ENCODE results near the gene ZW10. TPM values are rescaled to one million over a fixed set of nuclear protein-coding genes. Genes with fewer than 3 reads are reported as not detected.

Gene ZW10
- total RNA-seq, 2 experiments from 2014 or later, result 2.0 to 2.2 TPM

- Histone ChIP-seq H3K4me1 (ENCODE audit: insufficient read depth, low read length) (no peaks in the 10 kb centered on the region), H3K9me3 (ENCODE audit: control insufficient read depth in 1 of 2, insufficient read depth in 1 of 2, low read length in 2 of 2) (no peaks in the 10 kb centered on the region), H3K36me3 (ENCODE audit: insufficient read depth, low read length) (no peaks in the 10 kb centered on the region), H3K27ac (ENCODE audit: low read depth in 1 of 2, low read length in 2 of 2) (no peak overlapping the region), H3K27me3 (ENCODE audit: control insufficient read depth in 1 of 2, insufficient read depth in 2 of 2, low read length in 2 of 2) (no peaks in the 10 kb centered on the region), H3K4me3 (ENCODE audit: low read length) (no peak overlapping the region)
- Mint-ChIP-seq H3K36me3 (ENCODE audit: low read depth) (no peaks in the 10 kb centered on the region), H3K27me3 (no peaks in the 10 kb centered on the region), H3K4me1 (ENCODE audit: low read depth) (no peaks in the 10 kb centered on the region), H3K4me3 (no peak overlapping the region), H3K27ac (no peak overlapping the region), H3K9me3 (no peaks in the 10 kb centered on the region)
- ATAC-seq (ENCODE audit: poor library complexity), result no peak
- CTCF ChIA-PET, result no interaction called here
- DNase-seq, result no peak
- POLR2A ChIA-PET, result no interaction called here
- intact Hi-C loops (cut with DNase I, micrococcal nuclease), result no loop called here
- TF ChIP-seq, protein P1, sequence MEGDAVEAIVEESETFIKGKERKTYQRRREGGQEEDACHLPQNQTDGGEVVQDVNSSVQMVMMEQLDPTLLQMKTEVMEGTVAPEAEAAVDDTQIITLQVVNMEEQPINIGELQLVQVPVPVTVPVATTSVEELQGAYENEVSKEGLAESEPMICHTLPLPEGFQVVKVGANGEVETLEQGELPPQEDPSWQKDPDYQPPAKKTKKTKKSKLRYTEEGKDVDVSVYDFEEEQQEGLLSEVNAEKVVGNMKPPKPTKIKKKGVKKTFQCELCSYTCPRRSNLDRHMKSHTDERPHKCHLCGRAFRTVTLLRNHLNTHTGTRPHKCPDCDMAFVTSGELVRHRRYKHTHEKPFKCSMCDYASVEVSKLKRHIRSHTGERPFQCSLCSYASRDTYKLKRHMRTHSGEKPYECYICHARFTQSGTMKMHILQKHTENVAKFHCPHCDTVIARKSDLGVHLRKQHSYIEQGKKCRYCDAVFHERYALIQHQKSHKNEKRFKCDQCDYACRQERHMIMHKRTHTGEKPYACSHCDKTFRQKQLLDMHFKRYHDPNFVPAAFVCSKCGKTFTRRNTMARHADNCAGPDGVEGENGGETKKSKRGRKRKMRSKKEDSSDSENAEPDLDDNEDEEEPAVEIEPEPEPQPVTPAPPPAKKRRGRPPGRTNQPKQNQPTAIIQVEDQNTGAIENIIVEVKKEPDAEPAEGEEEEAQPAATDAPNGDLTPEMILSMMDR (IDR thresholded peaks at IDR 0.05), result no peak
Measured at GRCh38 chr11:113697111-113697510, 76.4 kb downstream of the ZW10 start.

- POLR2A ChIA-PET, result no interaction called here
- H3K27ac Mint-ChIP-seq, result no peak overlapping the region
- Histone ChIP-seq H3K9me3 (ENCODE audit: control insufficient read depth in 1 of 2, insufficient read depth in 1 of 2, low read length in 2 of 2) (peaks cover 0 to 3% of the 10 kb centered on the region in 2 experiments), H3K4me3 (ENCODE audit: low read length) (no peak overlapping the region), H3K27ac (ENCODE audit: low read depth in 1 of 2, low read length in 2 of 2) (no peak overlapping the region), H3K4me1 (ENCODE audit: insufficient read depth, low read length) (no peaks in the 10 kb centered on the region), H3K36me3 (ENCODE audit: insufficient read depth, low read length) (no peaks in the 10 kb centered on the region), H3K27me3 (ENCODE audit: control insufficient read depth in 1 of 2, insufficient read depth in 2 of 2, low read length in 2 of 2) (no peaks in the 10 kb centered on the region)
- ATAC-seq (ENCODE audit: poor library complexity), result no peak
- no peaks in the 10 kb centered on the region for H3K9me3 Mint-ChIP-seq
- H3K36me3 Mint-ChIP-seq (ENCODE audit: low read depth), result no peaks in the 10 kb centered on the region
- H3K4me1 Mint-ChIP-seq (ENCODE audit: low read depth), result no peaks in the 10 kb centered on the region
- intact Hi-C loops (cut with DNase I, micrococcal nuclease), result no loop called here
- TF ChIP-seq, protein P1 (IDR thresholded peaks at IDR 0.05), result no peak
- no peaks in the 10 kb centered on the region for H3K27me3 Mint-ChIP-seq
- CTCF ChIA-PET, result no interaction called here
- H3K4me3 Mint-ChIP-seq, result no peak overlapping the region
- no peak for DNase-seq
Measured at GRCh38 chr11:113695207-113695606, 78.3 kb downstream of the ZW10 start.

DNA sequence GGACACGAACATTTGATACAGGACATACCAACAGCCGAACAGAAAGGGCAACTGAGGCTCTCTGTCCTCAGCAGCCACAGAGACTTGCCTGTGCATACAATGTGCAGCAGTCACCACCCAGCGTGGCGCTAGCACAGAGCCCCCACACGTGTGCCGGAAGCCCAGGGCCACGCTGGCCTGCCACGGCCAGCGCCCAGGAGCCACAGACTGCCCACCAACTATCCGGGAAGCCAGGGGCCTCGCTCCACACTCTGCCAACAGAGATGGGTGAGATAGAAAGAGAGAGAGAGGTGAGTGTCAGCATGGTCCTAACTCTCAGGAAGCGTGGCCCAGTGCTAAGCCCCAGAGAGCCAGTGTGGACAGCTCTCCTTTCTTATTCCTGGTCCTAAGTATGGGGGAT, 79.1 kb downstream of the ZW10 start:
- H3K27ac Mint-ChIP-seq, result no peak overlapping the region
- Histone ChIP-seq H3K36me3 (ENCODE audit: insufficient read depth, low read length) (no peaks in the 10 kb centered on the region), H3K4me3 (ENCODE audit: low read length) (no peak overlapping the region), H3K27me3 (ENCODE audit: control insufficient read depth in 1 of 2, insufficient read depth in 2 of 2, low read length in 2 of 2) (no peaks in the 10 kb centered on the region), H3K9me3 (ENCODE audit: control insufficient read depth in 1 of 2, insufficient read depth in 1 of 2, low read length in 2 of 2) (peaks cover 0 to 3% of the 10 kb centered on the region in 2 experiments), H3K27ac (ENCODE audit: low read depth in 1 of 2, low read length in 2 of 2) (no peak overlapping the region), H3K4me1 (ENCODE audit: insufficient read depth, low read length) (no peaks in the 10 kb centered on the region)
- intact Hi-C loops (cut with DNase I, micrococcal nuclease), result no loop called here
- ATAC-seq (ENCODE audit: poor library complexity) (no peak), DNase-seq (no peak)
- no peaks in the 10 kb centered on the region for H3K27me3 Mint-ChIP-seq
- no peaks in the 10 kb centered on the region for H3K9me3 Mint-ChIP-seq
- CTCF ChIA-PET, result no interaction called here
- POLR2A ChIA-PET, result no interaction called here
- TF ChIP-seq, protein P1 (IDR thresholded peaks at IDR 0.05), result no peak
- no peaks in the 10 kb centered on the region for H3K36me3 Mint-ChIP-seq (ENCODE audit: low read depth)
- H3K4me1 Mint-ChIP-seq (ENCODE audit: low read depth), result no peaks in the 10 kb centered on the region
- H3K4me3 Mint-ChIP-seq, result no peak overlapping the region

Measured in CD4-positive, alpha-beta T cell (primary cell).